Measurements from ENCODE around the gene TBC1D1.

The TBC1D1 gene

DNA sequence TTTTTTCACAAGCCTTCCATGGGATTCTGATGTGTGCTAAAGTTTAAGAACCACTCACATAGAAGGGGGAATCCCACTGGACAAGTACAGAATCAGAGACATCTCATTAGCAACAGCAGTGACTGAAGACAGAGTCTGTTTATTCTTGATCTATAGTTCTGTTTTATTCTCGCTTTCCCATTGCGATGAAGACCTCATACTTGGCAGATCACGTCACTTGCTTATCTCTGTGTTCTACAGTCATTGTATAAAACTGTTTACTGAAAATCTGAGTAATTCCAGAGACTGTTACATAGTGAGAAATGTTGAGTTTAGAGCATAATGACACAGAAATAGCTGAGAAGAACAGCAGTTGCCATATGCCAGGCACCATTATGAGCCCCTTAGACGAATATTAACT is 254.9 kb downstream of the TBC1D1 start:
- no peak overlapping the region for H3K4me3 ChIP-seq (ENCODE audit: low read depth, low read length)
- TF ChIP-seq, protein P1, sequence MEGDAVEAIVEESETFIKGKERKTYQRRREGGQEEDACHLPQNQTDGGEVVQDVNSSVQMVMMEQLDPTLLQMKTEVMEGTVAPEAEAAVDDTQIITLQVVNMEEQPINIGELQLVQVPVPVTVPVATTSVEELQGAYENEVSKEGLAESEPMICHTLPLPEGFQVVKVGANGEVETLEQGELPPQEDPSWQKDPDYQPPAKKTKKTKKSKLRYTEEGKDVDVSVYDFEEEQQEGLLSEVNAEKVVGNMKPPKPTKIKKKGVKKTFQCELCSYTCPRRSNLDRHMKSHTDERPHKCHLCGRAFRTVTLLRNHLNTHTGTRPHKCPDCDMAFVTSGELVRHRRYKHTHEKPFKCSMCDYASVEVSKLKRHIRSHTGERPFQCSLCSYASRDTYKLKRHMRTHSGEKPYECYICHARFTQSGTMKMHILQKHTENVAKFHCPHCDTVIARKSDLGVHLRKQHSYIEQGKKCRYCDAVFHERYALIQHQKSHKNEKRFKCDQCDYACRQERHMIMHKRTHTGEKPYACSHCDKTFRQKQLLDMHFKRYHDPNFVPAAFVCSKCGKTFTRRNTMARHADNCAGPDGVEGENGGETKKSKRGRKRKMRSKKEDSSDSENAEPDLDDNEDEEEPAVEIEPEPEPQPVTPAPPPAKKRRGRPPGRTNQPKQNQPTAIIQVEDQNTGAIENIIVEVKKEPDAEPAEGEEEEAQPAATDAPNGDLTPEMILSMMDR (IDR thresholded peaks at IDR 0.05; ENCODE audit: low read depth, low read length), result no peak

DNA sequence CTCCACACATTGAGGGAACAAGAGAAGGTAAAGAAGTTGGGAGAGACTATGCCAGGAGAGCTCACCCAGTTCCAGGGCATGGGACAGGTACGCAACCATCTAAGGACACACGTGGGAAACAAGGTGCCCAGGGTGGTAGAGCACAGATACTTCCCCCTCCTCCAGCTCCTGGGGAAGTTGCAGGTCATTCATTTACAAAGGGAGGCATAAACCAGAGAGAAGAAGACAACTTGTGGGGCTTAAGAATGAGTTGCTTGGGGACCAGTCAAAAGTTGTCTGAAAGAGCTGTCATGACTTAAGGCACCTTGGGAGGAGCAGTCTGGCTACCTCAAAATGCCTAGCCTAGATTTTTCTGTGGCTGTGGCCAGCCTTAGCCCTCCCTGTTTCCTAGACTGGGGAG is 255.5 kb downstream of the TBC1D1 start:
- H3K4me3 ChIP-seq (ENCODE audit: low read depth, low read length), result no peak overlapping the region

DNA sequence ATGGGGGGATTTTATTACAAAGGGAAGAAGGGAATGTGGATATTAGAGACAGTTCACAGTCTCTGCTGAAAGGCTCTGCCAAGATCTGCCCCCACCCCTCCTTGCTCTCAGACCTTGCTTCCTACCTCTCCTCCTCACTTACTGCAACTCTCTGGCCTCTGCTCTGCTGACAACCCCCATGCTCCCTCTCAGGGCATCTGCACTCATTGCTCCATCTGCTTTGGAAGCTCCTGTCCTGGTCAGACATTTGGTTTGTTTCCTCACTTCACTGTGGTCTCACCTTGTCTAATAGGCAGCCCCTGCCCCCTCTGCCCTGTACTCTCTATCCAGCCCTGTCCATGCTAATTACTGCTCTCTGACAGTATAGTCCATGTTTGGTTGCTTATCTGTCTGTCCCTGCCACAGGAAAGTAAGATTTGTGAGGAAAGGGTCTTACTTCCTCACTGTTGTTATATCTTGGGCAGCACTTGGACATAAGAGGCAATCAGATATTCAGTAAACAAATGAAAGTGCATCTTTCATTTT is 258.6 kb downstream of the TBC1D1 start:
- TF ChIP-seq, protein P1 (IDR thresholded peaks at IDR 0.05; ENCODE audit: low read depth, low read length), result no peak
- no peak overlapping the region for H3K4me3 ChIP-seq (ENCODE audit: low read depth, low read length)

More for the DNA sequence above, 255.5 kb downstream of the TBC1D1 start:
- TF ChIP-seq, protein P1 (IDR thresholded peaks at IDR 0.05; ENCODE audit: low read depth, low read length), result no peak

DNA sequence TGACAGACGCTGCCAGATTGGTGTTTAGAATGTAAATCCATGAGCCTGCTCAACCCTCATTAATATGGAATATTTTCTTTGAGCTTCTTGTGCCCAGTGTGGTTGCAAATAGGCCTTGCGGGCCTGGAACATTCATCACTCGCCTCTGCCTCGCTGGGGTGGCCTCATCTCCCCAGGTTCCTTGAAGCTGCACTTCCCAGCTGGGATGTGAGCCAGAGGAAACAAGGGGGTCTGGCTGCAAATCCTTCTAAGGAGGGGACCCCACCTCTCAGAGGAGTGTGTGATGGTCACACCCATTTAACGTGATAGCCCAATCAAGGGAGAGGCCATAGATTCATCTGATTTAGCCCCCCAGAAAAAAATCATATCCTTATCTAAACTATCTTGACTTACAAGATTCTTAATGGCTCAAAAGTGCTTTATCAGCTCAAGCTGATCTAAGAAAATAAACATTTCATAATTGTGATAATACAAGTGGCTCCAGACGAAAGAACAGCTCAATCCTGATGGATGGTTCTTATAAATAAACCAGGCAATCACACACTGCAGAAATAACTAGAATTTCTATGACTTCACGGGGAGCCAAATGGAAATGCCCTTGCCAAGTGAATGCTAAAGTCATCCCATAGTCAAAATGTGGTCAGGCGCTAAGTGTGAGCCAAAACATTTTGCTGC is 259.2 kb downstream of the TBC1D1 start:
- H3K4me3 ChIP-seq (ENCODE audit: low read depth, low read length), result no peak overlapping the region
- TF ChIP-seq, protein P1 (IDR thresholded peaks at IDR 0.05; ENCODE audit: low read depth, low read length), result no peak

DNA sequence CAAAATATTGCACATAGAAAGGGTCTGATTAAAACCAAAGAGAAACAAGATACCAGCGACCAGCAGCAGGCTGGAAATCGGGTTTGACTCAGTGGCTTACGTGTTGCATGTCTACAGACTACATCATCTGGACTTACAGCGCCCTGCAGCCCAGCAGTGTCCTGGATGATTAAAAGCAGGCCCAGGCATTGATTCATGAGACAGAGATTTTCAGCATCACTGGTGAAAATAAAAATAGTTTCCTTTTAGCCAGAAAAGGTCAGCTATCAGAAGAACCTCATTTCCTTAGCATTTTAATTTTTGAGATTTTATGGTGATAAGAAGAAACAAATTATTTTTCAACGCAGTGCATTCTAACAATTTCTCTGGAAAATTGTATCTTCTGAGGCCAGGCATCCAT is 259.9 kb downstream of the TBC1D1 start:
- TF ChIP-seq, protein P1 (IDR thresholded peaks at IDR 0.05; ENCODE audit: low read depth, low read length), result no peak
- H3K4me3 ChIP-seq (ENCODE audit: low read depth, low read length), result no peak overlapping the region

DNA sequence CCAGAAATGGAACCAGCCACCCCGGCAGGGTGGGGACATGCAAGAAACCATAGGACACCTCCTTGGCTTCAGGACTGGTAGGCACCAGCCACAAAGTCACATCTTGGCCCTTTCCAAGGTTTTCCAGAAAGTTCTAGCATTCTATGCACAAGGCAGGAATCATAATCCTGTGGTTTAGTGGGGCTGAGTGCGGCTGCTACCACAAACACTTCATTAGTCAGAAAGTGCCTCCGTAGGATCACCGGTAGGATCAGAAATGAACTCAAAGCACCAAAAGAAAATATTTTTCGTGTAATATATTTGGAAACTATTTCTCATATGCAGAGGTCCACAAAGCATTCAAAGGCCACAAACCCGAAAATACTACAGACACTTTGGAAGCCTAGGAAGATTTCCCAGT is 261.0 kb downstream of the TBC1D1 start:
- H3K4me3 ChIP-seq (ENCODE audit: low read depth, low read length), result no peak overlapping the region
- TF ChIP-seq, protein P1 (IDR thresholded peaks at IDR 0.05; ENCODE audit: low read depth, low read length), result no peak

DNA sequence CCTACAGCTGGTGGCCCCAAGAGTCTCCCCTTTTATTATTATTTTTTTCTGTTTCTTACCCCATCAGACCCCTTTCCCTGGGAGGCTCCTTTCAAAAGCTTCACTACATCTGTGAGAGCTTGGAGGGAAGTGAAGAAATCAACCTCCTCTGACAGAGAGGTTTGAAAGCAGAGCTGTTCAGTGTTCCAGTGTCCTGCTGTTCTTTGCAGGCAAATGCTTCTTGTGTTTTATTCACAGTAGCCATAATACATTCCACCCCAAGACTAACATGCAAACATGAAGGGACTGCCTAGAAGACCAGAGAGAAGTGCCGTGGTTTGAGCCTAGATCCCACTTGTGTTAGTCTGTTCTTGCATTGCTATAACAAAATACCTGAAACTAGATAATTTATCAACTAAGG is 261.4 kb downstream of the TBC1D1 start:
- TF ChIP-seq, protein P1 (IDR thresholded peaks at IDR 0.05; ENCODE audit: low read depth, low read length), result no peak
- no peak overlapping the region for H3K4me3 ChIP-seq (ENCODE audit: low read depth, low read length)

Measured in WI38 (cell line).